Adrenal gland (tissue), 12 donors: Measurements from ENCODE around the gene MRPL3. TPM values are rescaled to one million over a fixed set of nuclear protein-coding genes. Genes with fewer than 3 reads are reported as not detected.

Source experiments
- DNase-seq, 7 donors: peaks; one replicate each; pipeline ENCODE4 v3.0.0-alpha.2; 2019 to 2020
- H3K27ac ChIP-seq, 5 donors: fragments of 200-600 bp; sonication (generic) in 4 of 5; 1 replicate in 3 of 5; 2 replicates in 2 of 5; pipeline versions ENCODE4 v1.5.1 to v1.8.0; 2016 to 2020; ENCODE audit warnings: mild to moderate bottlenecking in 1 of 5
- H3K27me3 ChIP-seq: fragments of 200-600 bp; 2 replicates; pipeline ENCODE4 v1.8.0; 2021
- H3K36me3 ChIP-seq, 2 donors: fragments of 200-600 bp; replicated peaks in 1 of 2; 1 replicate in 1 of 2; 2 replicates in 1 of 2; pipeline versions ENCODE4 v1.5.1 to v1.8.0; 2018 to 2022
- H3K4me1 ChIP-seq, 2 donors: fragments of 200-600 bp; replicated peaks in 1 of 2; 1 replicate in 1 of 2; 2 replicates in 1 of 2; pipeline versions ENCODE4 v1.5.1 to v1.8.0; 2018 to 2021
- H3K4me3 ChIP-seq, 4 donors: fragments of 200-600 bp; sonication (generic) in 3 of 4; one replicate each; pipeline ENCODE4 v1.5.1; 2016 to 2018
- H3K9me3 ChIP-seq, 3 donors: fragments of 200-600 bp; sonication (generic) in 1 of 3; replicated peaks in 1 of 3; 1 replicate in 2 of 3; 2 replicates in 1 of 3; pipeline versions ENCODE4 v1.5.1 to v1.8.0; 2016 to 2021
- POLR2A ChIP-seq, 2 donors: fragments of 450-650 bp; IDR thresholded peaks; one replicate each; pipeline ENCODE4 v1.6.1; 2017; ENCODE audit warnings: antibody characterized with exemption in 2 of 2, mild to moderate bottlenecking in 2 of 2, moderate library complexity in 1 of 2
- WGBS, 4 donors: extraction: QIAGEN DNeasy Blood & Tissue Kit in 2 of 4; methylation state at CpG; one replicate each; pipeline versions ENCODE4 v1.1.5 to v1.1.7; 2013 to 2017; 5-methylcytosine and 5-hydroxymethylcytosine counted together
- intact Hi-C, 2 donors: fragments of 100-400 bp; cut with DNase I; formaldehyde crosslinking; loops; one replicate each; pipeline versions ENCODE4 v1.14.1 to v1.15.0; 2022 to 2023
- polyA plus RNA-seq, 3 donors: library from polyadenylated mRNA; stranded (reverse); fragments of 200-250 nt in 2 of 3; fragments of 350-450 nt in 1 of 3; fragmentation: Illumina TruSeq in 1 of 3; extraction: RNeasy Lipid Tissue Mini Kit (QIAGEN cat#74804) in 1 of 3; gene quantifications; one replicate each; pipeline ENCODE4 v1.2.3, GENCODE V29; 2013 to 2014
- total RNA-seq, 9 donors: library from RNA; depleted of rRNA in 4 of 9; stranded (reverse); fragments of >200 nt in 4 of 9; fragments of 120-200 nt in 1 of 9; fragmentation: NEBNext Ultra II Directional in 1 of 9; extraction: Animal tissue kit (Norgen Biotek cat#: 25700) in 1 of 9; gene quantifications; one replicate each; pipeline versions ENCODE4 v1.1.0 to v1.2.4, GENCODE V29; 2013 to 2023
- TF ChIP-seq, protein P1 (sequence below), 6 experiments: fragments of 450-650 bp in 4 of 6; fragments of 200-600 bp in 2 of 6; sonication (generic) in 1 of 6; IDR thresholded peaks; 1 replicate in 5 of 6; 2 replicates in 1 of 6; pipeline versions ENCODE4 v1.5.1 to v1.8.0; 2016 to 2021; ENCODE audit warnings: antibody characterized with exemption in 6 of 6, mild to moderate bottlenecking in 2 of 6, moderate library complexity in 1 of 6
- donor health status: healthy with polysubstance abuse.
- donor health status: Bipolar disorder and iron deficiency.
- donor health status: DM: yes; HTN: yes; CAD: no.
- donor health status: DM: no; HTN: no; CAD: no.
- donor health status: DM: no; HTN: no; CAD: no.
- donor health status: DM: yes; HTN: yes; CAD: no.

MRPL3 gene
- total and polyA plus RNA-seq, 12 donors, result 48.4 to 195 (median 70.6) TPM

DNA sequence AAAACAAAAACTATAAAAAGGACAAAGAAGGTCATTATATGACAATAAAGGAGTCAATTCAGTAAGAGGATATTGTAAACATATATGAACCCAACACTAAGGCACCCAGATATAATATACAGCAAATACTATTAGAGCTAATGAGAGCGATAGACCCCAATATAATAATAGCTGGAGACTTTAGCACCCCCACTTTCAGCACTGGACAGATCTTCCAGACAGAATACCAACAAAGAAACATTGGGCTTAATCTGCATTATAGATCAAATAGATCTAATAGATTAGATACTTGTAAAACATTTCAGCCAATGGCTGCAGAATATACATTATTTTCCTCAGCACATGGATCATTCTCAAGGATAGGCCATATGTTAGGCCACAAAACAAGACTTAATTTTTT is 67.8 kb downstream of the MRPL3 start:
- H3K9me3 ChIP-seq, result no peaks in the 10 kb centered on the region
- no peak for TF ChIP-seq POLR2A (IDR thresholded peaks at IDR 0.05)
- TF ChIP-seq, protein P1, sequence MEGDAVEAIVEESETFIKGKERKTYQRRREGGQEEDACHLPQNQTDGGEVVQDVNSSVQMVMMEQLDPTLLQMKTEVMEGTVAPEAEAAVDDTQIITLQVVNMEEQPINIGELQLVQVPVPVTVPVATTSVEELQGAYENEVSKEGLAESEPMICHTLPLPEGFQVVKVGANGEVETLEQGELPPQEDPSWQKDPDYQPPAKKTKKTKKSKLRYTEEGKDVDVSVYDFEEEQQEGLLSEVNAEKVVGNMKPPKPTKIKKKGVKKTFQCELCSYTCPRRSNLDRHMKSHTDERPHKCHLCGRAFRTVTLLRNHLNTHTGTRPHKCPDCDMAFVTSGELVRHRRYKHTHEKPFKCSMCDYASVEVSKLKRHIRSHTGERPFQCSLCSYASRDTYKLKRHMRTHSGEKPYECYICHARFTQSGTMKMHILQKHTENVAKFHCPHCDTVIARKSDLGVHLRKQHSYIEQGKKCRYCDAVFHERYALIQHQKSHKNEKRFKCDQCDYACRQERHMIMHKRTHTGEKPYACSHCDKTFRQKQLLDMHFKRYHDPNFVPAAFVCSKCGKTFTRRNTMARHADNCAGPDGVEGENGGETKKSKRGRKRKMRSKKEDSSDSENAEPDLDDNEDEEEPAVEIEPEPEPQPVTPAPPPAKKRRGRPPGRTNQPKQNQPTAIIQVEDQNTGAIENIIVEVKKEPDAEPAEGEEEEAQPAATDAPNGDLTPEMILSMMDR (IDR thresholded peaks at IDR 0.05), result no peak
- no peak for DNase-seq
- no peak overlapping the region for H3K27ac ChIP-seq
- no peaks in the 10 kb centered on the region for H3K4me1 ChIP-seq
- no peaks in the 10 kb centered on the region for H3K27me3 ChIP-seq
- no peak overlapping the region for H3K4me3 ChIP-seq
- WGBS, 4 donors, result 74 to 92% (median 87%) methylated on average over 1 of the region's 1 CpG
- intact Hi-C loops, result no loop called here
- H3K36me3 ChIP-seq, result no peaks in the 10 kb centered on the region

DNA sequence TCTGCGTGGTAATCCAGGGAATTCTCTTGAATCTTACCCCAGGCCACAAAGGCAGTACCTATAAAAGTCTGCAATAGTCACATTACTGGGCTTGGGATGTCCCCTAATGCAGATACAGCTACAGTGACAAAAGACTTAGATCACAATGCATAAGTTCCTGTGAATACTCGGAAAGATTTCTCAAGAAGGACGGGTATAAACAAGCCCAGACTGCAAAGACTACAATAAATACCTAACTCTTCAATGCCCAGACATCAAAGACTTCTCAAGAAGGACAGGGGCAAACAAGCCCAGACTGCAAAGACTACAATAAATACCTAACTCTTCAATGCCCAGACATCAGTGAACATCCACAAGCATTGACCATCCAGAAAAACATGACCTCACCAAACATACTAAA is 70.3 kb downstream of the MRPL3 start:
- no peak for DNase-seq
- Histone ChIP-seq H3K27ac (no peak overlapping the region), H3K9me3 (no peaks in the 10 kb centered on the region), H3K27me3 (no peaks in the 10 kb centered on the region), H3K36me3 (no peaks in the 10 kb centered on the region), H3K4me1 (no peaks in the 10 kb centered on the region), H3K4me3 (no peak overlapping the region)
- TF ChIP-seq POLR2A (IDR thresholded peaks at IDR 0.05), result no peak
- TF ChIP-seq, protein P1 (IDR thresholded peaks at IDR 0.05), result no peak
- 77 to 95% (median 81%) methylated on average over 3 of the region's 3 CpGs for WGBS, 4 donors
- intact Hi-C loops, result no loop called here

DNA sequence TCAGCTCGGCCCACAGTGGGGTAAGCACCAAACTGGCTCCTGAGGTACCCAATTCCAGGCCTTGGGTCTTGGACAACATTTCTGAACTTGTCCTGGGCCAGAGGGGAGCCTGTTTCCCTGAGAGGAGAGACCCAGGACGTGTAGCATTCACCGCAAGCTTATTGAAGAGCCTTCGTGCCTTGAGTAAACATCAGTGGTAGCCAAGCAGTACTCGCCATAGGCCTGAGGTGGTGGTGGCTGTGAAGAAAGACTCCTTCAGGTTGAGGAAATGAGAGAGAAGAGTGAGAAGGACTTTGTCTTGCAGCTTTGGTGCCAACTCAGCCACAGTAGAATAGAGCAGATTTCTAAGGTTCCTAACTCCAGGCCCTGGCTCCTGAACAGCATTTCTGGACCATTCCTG is 71.0 kb downstream of the MRPL3 start:
- TF ChIP-seq, protein P1 (IDR thresholded peaks at IDR 0.05), result no peak
- no peak for TF ChIP-seq POLR2A (IDR thresholded peaks at IDR 0.05)
- intact Hi-C loops, result no loop called here
- H3K27ac ChIP-seq, result no peak overlapping the region
- H3K9me3 ChIP-seq, result no peaks in the 10 kb centered on the region
- no peaks in the 10 kb centered on the region for H3K36me3 ChIP-seq
- WGBS, 4 donors, result 69 to 83% (median 77%) methylated on average over 5 of the region's 5 CpGs
- no peaks in the 10 kb centered on the region for H3K4me1 ChIP-seq
- no peak overlapping the region for H3K4me3 ChIP-seq
- DNase-seq, result no peak
- no peaks in the 10 kb centered on the region for H3K27me3 ChIP-seq

DNA sequence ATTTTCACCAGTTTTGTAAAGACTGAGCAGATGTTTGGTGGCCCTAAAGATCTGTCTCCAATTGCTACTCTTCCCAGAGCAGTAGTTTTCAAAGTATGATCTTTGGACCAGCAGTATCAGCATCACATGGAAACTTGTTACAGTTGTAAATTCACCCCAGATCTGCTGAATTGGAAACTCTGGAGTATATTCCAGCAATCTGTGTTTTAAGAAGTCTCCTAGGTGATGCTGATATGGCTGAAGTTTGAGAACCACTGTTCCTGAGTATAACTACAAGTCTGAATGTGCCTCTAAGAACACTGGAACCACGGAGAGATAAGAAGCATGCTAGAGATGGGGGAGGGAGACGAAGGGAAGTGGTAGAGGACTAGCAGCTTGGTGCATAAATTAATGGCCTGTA is 75.5 kb downstream of the MRPL3 start:
- no peaks in the 10 kb centered on the region for H3K36me3 ChIP-seq
- TF ChIP-seq, protein P1 (IDR thresholded peaks at IDR 0.05), result no peak
- no peak for TF ChIP-seq POLR2A (IDR thresholded peaks at IDR 0.05)
- no peak overlapping the region for H3K4me3 ChIP-seq
- H3K4me1 ChIP-seq, result no peaks in the 10 kb centered on the region
- intact Hi-C loops, result no loop called here
- H3K27ac ChIP-seq, result no peak overlapping the region
- H3K9me3 ChIP-seq, result no peaks in the 10 kb centered on the region
- DNase-seq, result no peak
- no peaks in the 10 kb centered on the region for H3K27me3 ChIP-seq
- 60 to 72% (median 66%) methylated on average over 2 of the region's 2 CpGs for WGBS, 4 donors
